Thyroid gland (tissue), 4 donors: ENCODE measurements around the gene ATP2A3. TPM values are rescaled to one million over a fixed set of nuclear protein-coding genes. Genes with fewer than 3 reads are reported as not detected.

Source experiments
- DNase-seq, 2 donors: peaks; one replicate each; pipeline ENCODE4 v3.0.0-alpha.2; 2019
- H3K27ac ChIP-seq, 3 donors: fragments of 200-600 bp; sonication (generic); 1 replicate in 2 of 3; 2 replicates in 1 of 3; pipeline ENCODE4 v1.5.1; 2016 to 2019; ENCODE audit warnings: mild to moderate bottlenecking in 1 of 3, moderate library complexity in 1 of 3
- H3K27me3 ChIP-seq: fragments of 200-600 bp; sonication (generic); one replicate; pipeline ENCODE4 v1.5.1; 2019
- H3K36me3 ChIP-seq, 2 donors: fragments of 200-600 bp; sonication (generic); one replicate each; pipeline ENCODE4 v1.5.1; 2016 to 2019
- H3K4me1 ChIP-seq, 2 donors: fragments of 200-600 bp; sonication (generic); one replicate each; pipeline ENCODE4 v1.5.1; 2017 to 2019
- H3K4me3 ChIP-seq, 3 donors: fragments of 200-600 bp; sonication (generic); replicated peaks in 1 of 3; 1 replicate in 2 of 3; 2 replicates in 1 of 3; pipeline ENCODE4 v1.5.1; 2016; ENCODE audit warnings: mild to moderate bottlenecking in 1 of 3
- H3K9me3 ChIP-seq: fragments of 200-600 bp; sonication (generic); one replicate; pipeline ENCODE4 v1.5.1; 2017
- POLR2A ChIP-seq, 2 donors: fragments of 450-650 bp; IDR thresholded peaks; one replicate each; pipeline ENCODE4 v1.6.1; 2017; ENCODE audit warnings: antibody characterized with exemption in 2 of 2, mild to moderate bottlenecking in 2 of 2, moderate library complexity in 1 of 2
- WGBS, 2 donors: methylation state at CpG; one replicate each; pipeline ENCODE4 v1.1.5; 2017; 5-methylcytosine and 5-hydroxymethylcytosine counted together
- intact Hi-C: fragments of 100-400 bp; cut with DNase I; formaldehyde crosslinking; loops from one replicate; pipeline ENCODE4 v1.15.1; 2023
- total RNA-seq, 4 donors: library from RNA; depleted of rRNA; stranded (reverse); fragments of >200 nt; gene quantifications; one replicate each; pipeline ENCODE4 v1.2.3, GENCODE V29; 2016
- TF ChIP-seq, protein P1 (sequence below), 6 experiments: fragments of 200-600 bp in 3 of 6; fragments of 450-650 bp in 3 of 6; sonication (generic) in 3 of 6; IDR thresholded peaks; one replicate each; pipeline ENCODE4 v1.5.1; 2016 to 2019; ENCODE audit warnings: antibody characterized with exemption in 6 of 6, mild to moderate bottlenecking in 2 of 6, inconsistent platforms in 1 of 6, moderate library complexity in 1 of 6

ATP2A3 gene
- total RNA-seq, 4 donors from 2014 or later = 6.9 to 18.6 (median 9.1) TPM

DNA sequence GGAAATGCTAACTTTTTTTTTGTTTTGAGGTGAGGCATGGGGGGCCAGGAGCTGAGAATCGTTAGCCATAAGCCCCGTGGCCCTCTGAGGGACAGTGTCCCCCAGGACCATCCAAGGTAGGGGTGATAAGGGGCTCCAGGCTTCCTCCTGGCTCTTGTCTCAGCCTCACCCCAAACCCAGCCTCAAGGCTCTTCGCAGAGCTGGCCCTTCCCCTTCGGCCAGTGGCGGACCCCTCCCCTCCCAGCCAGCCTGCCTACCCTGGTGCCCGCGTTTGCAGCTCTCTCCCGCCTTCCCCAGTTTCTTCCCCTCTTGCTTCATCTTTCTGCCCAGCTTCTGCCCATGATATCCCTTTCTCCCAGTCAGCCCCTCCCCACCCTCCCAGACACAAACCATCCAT, 22.7 kb upstream of the ATP2A3 start:
- 81 to 86% methylated on average over 8 of the region's 8 CpGs for WGBS, 2 donors
- Histone ChIP-seq H3K27ac (no peak overlapping the region), H3K27me3 (no peaks in the 10 kb centered on the region), H3K4me3 (no peak overlapping the region), H3K36me3 (no peaks in the 10 kb centered on the region), H3K4me1 (peaks cover 0 to 28% of the 10 kb centered on the region in 2 donors), H3K9me3 (no peaks in the 10 kb centered on the region)
- TF ChIP-seq POLR2A (IDR thresholded peaks at IDR 0.05) = no peak
- TF ChIP-seq, protein P1, sequence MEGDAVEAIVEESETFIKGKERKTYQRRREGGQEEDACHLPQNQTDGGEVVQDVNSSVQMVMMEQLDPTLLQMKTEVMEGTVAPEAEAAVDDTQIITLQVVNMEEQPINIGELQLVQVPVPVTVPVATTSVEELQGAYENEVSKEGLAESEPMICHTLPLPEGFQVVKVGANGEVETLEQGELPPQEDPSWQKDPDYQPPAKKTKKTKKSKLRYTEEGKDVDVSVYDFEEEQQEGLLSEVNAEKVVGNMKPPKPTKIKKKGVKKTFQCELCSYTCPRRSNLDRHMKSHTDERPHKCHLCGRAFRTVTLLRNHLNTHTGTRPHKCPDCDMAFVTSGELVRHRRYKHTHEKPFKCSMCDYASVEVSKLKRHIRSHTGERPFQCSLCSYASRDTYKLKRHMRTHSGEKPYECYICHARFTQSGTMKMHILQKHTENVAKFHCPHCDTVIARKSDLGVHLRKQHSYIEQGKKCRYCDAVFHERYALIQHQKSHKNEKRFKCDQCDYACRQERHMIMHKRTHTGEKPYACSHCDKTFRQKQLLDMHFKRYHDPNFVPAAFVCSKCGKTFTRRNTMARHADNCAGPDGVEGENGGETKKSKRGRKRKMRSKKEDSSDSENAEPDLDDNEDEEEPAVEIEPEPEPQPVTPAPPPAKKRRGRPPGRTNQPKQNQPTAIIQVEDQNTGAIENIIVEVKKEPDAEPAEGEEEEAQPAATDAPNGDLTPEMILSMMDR (IDR thresholded peaks at IDR 0.05) = no peak
- no peak for DNase-seq
- intact Hi-C loops = no loop called here

DNA sequence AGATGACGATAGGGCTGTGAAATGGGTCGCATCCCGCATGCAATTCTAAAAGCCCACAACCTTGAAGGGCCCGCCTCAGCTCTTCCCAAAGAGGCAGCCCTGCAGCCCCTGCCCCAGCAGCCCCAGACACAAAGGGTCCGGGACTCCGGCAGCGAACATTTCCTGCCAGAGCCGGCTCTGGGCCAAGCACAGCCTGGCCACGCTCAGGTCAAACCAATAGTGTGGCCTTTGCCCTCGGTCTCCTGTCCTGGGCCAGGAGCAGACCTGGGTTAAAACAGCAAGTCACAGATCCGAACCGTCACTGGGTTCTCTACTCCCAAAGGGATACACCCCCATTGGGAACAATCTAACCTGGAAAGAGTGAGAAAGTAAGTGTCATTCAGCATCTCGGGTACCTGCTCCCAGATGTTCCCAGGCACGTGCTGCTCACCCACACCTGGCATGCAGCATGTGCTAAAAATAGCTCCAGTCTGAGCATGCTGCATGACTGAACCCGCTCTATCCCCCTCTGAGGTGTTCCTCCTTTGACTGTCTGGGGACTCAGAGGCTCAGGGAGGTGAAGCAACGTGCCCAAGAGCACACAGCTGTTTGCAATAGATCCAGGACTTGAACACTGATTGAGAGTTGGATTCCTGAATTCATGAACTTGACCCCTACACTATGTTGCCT, 22.2 kb upstream of the ATP2A3 start:
- H3K4me3 ChIP-seq = no peak overlapping the region
- no peaks in the 10 kb centered on the region for H3K36me3 ChIP-seq
- peak overlapping the region in 1 of 3 donors; percentile 51 for H3K27ac ChIP-seq
- WGBS, 2 donors = 44 to 49% methylated on average over 8 to 14 of the region's 16 CpGs
- H3K4me1 ChIP-seq = peaks cover 0 to 28% of the 10 kb centered on the region in 2 donors
- no peaks in the 10 kb centered on the region for H3K9me3 ChIP-seq
- intact Hi-C loops = no loop called here
- TF ChIP-seq, protein P1 (IDR thresholded peaks at IDR 0.05) = no peak
- peak in 1 of 2 donors; percentile 45 for DNase-seq
- H3K27me3 ChIP-seq = no peaks in the 10 kb centered on the region

DNA sequence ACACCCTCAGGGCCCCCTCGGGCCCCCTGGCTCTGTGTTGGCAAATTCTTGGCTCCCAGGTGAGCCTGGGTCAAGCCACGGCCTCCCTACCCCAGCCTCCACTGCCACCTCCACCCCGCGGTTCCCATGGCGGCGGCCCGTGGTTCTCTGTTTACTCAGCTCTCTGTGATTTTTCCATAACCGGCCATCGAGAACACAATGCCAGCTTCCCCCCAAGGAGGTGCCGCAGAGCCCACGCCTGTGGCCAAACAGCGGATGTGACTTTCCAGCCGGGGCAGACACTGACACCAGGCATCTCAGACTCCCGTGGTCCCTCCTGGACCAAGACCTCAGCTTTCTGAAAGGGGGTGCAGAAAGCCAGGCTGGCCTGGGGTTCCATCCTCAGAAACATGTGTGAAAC, 21.6 kb upstream of the ATP2A3 start:
- peaks cover 0 to 28% of the 10 kb centered on the region in 2 donors for H3K4me1 ChIP-seq
- no peak overlapping the region for H3K4me3 ChIP-seq
- intact Hi-C loops = no loop called here
- no peaks in the 10 kb centered on the region for H3K36me3 ChIP-seq
- TF ChIP-seq, protein P1 (IDR thresholded peaks at IDR 0.05) = no peak
- no peak for TF ChIP-seq POLR2A (IDR thresholded peaks at IDR 0.05)
- no peaks in the 10 kb centered on the region for H3K9me3 ChIP-seq
- peak overlapping the region in 1 of 3 donors; percentile 51 for H3K27ac ChIP-seq
- H3K27me3 ChIP-seq = no peaks in the 10 kb centered on the region
- no peak for DNase-seq
- 58 to 78% methylated on average over 13 to 14 of the region's 14 CpGs for WGBS, 2 donors

DNA sequence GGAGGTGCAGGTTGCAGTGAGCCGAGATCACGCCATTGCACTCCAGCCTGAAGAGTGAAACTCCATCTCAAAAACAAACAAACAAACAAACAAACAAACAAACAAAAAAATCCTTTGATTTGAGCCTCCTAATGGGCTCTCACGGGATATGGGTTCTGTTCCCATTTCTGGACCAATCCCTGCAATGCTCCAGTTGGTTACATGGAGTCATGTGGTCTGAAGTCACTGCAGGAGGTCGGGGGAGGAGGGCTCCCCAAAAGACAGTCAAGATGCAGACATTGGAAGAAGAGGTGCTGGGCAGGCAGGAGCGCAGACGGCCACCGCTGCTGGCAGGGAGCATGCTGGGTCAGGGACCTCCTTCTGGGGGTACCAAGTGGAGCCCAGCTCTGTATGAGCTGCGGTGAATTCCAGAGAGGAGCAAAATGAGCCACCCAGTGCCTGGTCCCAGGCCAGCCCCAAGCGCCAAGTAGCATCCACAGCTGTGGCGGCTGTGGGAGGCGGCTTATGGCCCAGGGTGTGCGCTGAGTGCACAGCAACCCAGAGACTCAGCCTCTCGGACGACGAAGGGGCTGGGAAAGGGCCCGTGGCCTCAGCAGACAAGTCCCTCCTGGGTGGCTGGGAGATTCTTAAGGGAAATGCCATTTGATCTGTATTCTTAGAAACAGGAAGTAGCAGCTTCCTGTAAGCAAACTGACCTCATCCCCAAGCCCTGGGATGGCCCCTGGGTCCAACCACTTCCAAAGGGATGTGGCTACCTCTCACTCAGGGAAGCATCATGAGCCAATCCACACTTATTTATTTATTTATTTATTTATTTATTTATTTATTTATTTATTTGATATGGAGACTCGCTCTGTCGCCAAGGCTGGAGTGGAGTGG, 19.6 kb upstream of the ATP2A3 start:
- WGBS, 2 donors = 79 to 85% methylated on average over 13 to 18 of the region's 18 CpGs
- H3K27me3 ChIP-seq = no peaks in the 10 kb centered on the region
- DNase-seq = no peak

More for the DNA sequence above, 19.6 kb upstream of the ATP2A3 start:
- H3K36me3 ChIP-seq = no peaks in the 10 kb centered on the region
- H3K4me1 ChIP-seq = peaks cover 0 to 22% of the 10 kb centered on the region in 2 donors
- no peak overlapping the region for H3K4me3 ChIP-seq
- no peaks in the 10 kb centered on the region for H3K9me3 ChIP-seq
- TF ChIP-seq POLR2A (IDR thresholded peaks at IDR 0.05) = no peak
- TF ChIP-seq, protein P1 (IDR thresholded peaks at IDR 0.05) = no peak
- peak overlapping the region in 1 of 3 donors; percentile 30 for H3K27ac ChIP-seq
- intact Hi-C loops = no loop called here
